Endothelial cell (in vitro differentiated cells): ENCODE measurements around the gene CPNE9. TPM values are rescaled to one million over a fixed set of nuclear protein-coding genes. Genes with fewer than 3 reads are reported as not detected.

ENCODE experiments used
- DNase-seq: peaks from one replicate; pipeline ENCODE4 v3.0.0; 2021; ENCODE audit warnings: low spot score
- H3K27ac Mint-ChIP-seq: one replicate; pipeline ENCODE4 v1.8.0; 2021; ENCODE audit warnings: mixed read lengths, inconsistent platforms; ENCODE audit not compliant: unreplicated experiment
- H3K27me3 Mint-ChIP-seq: one replicate; pipeline ENCODE4 v1.8.0; 2021; ENCODE audit warnings: mild to moderate bottlenecking, moderate library complexity, mixed read lengths, inconsistent platforms; ENCODE audit not compliant: unreplicated experiment
- H3K36me3 Mint-ChIP-seq: one replicate; pipeline ENCODE4 v1.8.0; 2021; ENCODE audit warnings: mild to moderate bottlenecking, low read depth, mixed read lengths, inconsistent platforms; ENCODE audit not compliant: unreplicated experiment
- H3K4me1 Mint-ChIP-seq: one replicate; pipeline ENCODE4 v1.8.0; 2021; ENCODE audit warnings: mild to moderate bottlenecking, mixed read lengths, inconsistent platforms; ENCODE audit not compliant: unreplicated experiment
- H3K4me3 Mint-ChIP-seq: one replicate; pipeline ENCODE4 v1.8.0; 2021; ENCODE audit warnings: mild to moderate bottlenecking, mixed read lengths, inconsistent platforms; ENCODE audit not compliant: unreplicated experiment
- H3K9me3 Mint-ChIP-seq: one replicate; pipeline ENCODE4 v1.8.0; 2021; ENCODE audit warnings: mixed read lengths, inconsistent platforms; ENCODE audit not compliant: unreplicated experiment
- CTCF ChIP-seq: fragments of 200-600 bp; sonication (generic); IDR thresholded peaks from one replicate; pipeline ENCODE4 v1.5.0; 2021; ENCODE audit warnings: antibody characterized with exemption; ENCODE audit not compliant: unreplicated experiment
- total RNA-seq: library from RNA; stranded (reverse); fragmentation: NEBNext Ultra II Directional; extraction: Animal tissue kit (Norgen Biotek cat#: 25700); gene quantifications from one replicate; pipeline ENCODE4 v1.2.1, GENCODE V29; 2021; ENCODE audit not compliant: unreplicated experiment

The CPNE9 gene
- total RNA-seq, 1 donor from 2014 or later = 0.31 TPM

GRCh38 chr3:9686703-9687102 lies 16.9 kb upstream of the CPNE9 start:
- DNase-seq = no peak
- Mint-ChIP-seq H3K4me3 (peak overlapping the region; percentile 26), H3K27me3 (peaks cover 6% of the 10 kb centered on the region), H3K9me3 (no peaks in the 10 kb centered on the region), H3K27ac (peak overlapping the region; percentile 75), H3K4me1 (peaks cover 12% of the 10 kb centered on the region), H3K36me3 (peaks cover 56% of the 10 kb centered on the region)
- TF ChIP-seq CTCF = no peak

GRCh38 chr3:9687514-9687913 lies 16.1 kb upstream of the CPNE9 start:
- Mint-ChIP-seq H3K36me3 (peaks cover 55% of the 10 kb centered on the region), H3K4me1 (peaks cover 12% of the 10 kb centered on the region), H3K27me3 (peaks cover 6% of the 10 kb centered on the region), H3K4me3 (no peak overlapping the region), H3K9me3 (no peaks in the 10 kb centered on the region), H3K27ac (no peak overlapping the region)
- TF ChIP-seq CTCF = no peak
- DNase-seq = no peak

GRCh38 chr3:9688961-9689360 lies 14.7 kb upstream of the CPNE9 start:
- Mint-ChIP-seq H3K4me1 (peaks cover 12% of the 10 kb centered on the region), H3K9me3 (no peaks in the 10 kb centered on the region), H3K27me3 (peaks cover 6% of the 10 kb centered on the region), H3K4me3 (peak overlapping the region; percentile 47), H3K27ac (no peak overlapping the region), H3K36me3 (peaks cover 55% of the 10 kb centered on the region)
- TF ChIP-seq CTCF = no peak
- no peak for DNase-seq

GRCh38 chr3:9689757-9690156 lies 13.9 kb upstream of the CPNE9 start:
- DNase-seq = no peak
- no peak for TF ChIP-seq CTCF
- Mint-ChIP-seq H3K27ac (no peak overlapping the region), H3K9me3 (no peaks in the 10 kb centered on the region), H3K27me3 (peaks cover 6% of the 10 kb centered on the region), H3K4me3 (peak overlapping the region; percentile 47), H3K4me1 (peaks cover 12% of the 10 kb centered on the region), H3K36me3 (peaks cover 54% of the 10 kb centered on the region)

- H3K27me3 Mint-ChIP-seq = peaks cover 6% of the 10 kb centered on the region
- H3K27ac Mint-ChIP-seq = no peak overlapping the region
- H3K4me1 Mint-ChIP-seq = peaks cover 7% of the 10 kb centered on the region
- no peak for DNase-seq
- TF ChIP-seq CTCF = no peak
- no peak overlapping the region for H3K4me3 Mint-ChIP-seq
- H3K9me3 Mint-ChIP-seq = no peaks in the 10 kb centered on the region
- peaks cover 51% of the 10 kb centered on the region for H3K36me3 Mint-ChIP-seq
Observed at GRCh38 chr3:9690451-9691450, 12.9 kb upstream of the CPNE9 start.
